COR-L47 (cell line): ENCODE results near the gene LARP4B.
"Not testable (repeated sequence)": the region's sequence is repeated elsewhere in the genome, so short reads cannot be mapped to it uniquely, and the experiment has no call there.

ENCODE experiments used
- DNase-seq: peaks from one replicate; lab custom pipeline; 2025; lab: John Stamatoyannopoulos, UW

Gene LARP4B

DNA sequence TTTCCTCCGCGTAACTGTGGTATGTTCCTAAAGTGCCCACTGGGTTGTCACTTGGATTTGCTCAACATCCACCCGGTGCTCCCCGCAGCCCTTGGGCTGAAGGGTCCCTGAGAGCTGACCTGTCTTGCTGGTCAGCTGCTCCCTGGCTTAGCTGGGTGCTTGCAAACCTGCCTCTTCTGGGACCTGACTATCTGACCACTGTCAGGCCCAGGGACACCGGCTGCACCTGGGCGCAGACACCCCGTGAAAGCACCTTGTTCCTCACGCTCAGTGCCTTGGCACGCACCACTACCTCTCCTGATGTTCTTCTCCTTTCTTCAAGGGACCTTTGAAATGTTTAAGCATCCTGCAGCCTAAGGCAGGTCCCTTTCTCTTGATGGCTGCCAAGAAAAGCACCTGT, 26.6 kb upstream of the LARP4B start:
- no peak for DNase-seq

DNA sequence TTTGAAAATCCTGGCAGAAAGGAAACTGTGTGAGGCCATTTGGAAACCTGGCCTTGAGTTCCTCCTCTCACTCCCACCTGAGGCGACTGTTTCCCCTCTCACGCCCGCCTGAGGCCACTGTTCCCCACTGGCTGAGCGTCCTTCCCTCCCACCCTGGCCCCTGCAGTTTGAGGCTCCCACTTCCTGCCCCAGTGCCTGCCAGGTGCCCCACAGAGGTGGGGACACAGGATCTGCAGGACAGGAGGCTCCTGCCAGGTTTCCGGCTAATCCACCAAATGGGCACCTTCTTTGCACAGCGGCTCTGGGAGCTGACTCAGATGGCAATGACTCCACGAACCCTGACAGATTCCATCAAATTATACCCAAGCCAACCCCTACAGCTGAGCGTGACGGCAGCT, 24.3 kb upstream of the LARP4B start:
- no peak for DNase-seq

DNA sequence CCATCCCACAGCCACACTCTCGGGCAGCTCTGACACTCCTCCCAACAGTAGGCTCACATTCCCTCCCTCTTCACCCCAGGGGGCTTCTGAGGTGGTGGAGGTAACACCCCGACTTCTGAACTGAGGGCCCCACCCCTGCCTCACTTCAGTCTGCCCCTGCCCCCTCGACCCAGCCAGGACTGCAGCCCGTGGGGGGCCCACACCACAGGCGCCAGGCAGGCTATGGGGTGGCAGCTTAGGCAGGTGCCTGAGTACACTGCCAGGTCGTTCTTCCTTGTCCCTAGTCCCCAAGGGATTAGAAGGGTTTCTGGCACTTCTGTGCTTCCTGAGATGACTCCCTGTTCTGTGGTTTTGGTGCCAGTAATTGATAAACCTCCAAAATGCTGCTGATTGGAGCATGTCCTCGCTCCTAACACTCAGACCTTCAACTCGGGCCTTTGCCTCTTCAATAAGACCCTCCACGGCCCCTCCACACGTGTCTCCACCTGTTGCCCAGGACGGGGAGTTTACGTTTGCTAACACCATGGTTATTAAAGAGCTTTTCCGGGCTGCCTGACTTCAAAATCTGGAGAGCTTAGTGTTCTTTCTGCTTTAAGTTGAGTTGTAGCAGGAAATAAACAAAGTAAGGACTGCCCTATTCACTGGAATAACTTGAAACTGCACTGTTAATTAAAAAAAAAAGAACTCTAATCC, 23.8 kb upstream of the LARP4B start:
- DNase-seq = no peak

- no peak for DNase-seq
Measured at GRCh38 chr10:954396-954795, 22.9 kb upstream of the LARP4B start.

DNA sequence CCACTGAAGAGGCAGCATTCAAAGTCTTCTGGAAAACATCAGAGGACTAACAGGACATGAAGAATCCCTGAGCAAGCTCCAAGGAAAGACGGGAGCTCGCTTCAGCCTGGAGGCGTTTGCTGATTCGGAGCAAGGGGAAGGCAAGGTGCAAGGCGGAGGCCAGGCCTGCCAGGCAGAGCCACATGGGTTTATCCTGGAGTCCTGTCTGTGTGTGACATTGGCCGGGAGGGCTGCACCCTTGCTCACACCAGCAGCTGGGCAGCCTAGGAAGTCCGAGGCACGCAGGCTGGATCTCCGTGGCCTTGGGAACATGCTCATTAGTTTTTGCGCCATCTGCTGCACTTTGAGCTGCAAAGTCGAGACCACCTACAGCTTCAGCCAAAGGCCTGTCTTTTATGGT, 22.3 kb upstream of the LARP4B start:
- DNase-seq = no peak

GRCh38 chr10:949446-949845, 17.9 kb upstream of the LARP4B start:
- DNase-seq = no peak

- DNase-seq = no peak
Measured at GRCh38 chr10:948347-948746, 16.8 kb upstream of the LARP4B start.

GRCh38 chr10:947881-948280, 16.4 kb upstream of the LARP4B start:
- DNase-seq = no peak

- DNase-seq = no peak
Measured at GRCh38 chr10:947051-947450, 15.5 kb upstream of the LARP4B start.

- no peak for DNase-seq
Measured at GRCh38 chr10:945778-946177, 14.3 kb upstream of the LARP4B start.

DNA sequence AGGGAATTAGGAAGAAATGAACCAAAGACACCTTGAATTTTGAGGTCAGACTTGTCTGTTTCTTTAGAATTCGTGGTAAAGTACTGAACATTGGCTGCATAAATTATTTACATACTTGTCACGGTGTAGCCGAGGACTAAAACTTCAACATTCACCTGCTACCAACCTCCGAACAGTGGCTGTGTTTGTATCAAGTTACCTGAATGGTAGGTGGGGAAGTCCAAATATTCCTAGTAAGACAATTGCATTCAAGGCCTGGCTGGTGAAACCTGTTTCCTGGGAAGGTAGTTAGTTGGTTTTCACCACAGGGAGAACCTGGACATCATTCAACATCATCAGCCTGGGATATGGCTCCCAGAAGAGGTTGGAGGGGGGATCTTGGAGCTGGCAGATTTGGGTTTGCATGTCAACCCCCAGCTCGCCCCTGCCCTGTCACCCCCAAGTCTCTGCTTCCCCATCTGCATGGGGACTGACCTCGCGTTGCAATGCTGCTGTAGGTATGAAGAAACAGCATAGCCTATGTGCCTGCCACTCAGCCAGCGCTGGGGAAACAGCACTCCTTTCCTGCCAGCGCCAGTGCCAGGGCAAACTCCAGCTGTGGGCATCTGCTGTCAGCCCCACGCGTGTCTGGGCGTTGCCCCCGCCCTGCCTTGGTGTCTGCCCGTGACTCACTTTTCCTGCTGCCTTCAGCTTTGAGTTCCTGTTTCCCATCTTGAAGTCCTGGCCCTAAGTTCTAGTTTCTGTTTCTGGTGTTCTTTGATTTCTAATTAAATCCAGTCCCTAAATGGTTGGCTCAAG, 12.7 kb upstream of the LARP4B start:
- no peak for DNase-seq

- no peak for DNase-seq
Measured at GRCh38 chr10:943334-944033, 12.0 kb upstream of the LARP4B start.

- no peak for DNase-seq
Measured at GRCh38 chr10:938941-939678, 7.6 kb upstream of the LARP4B start.

GRCh38 chr10:934746-935406, 3.4 kb upstream of the LARP4B start:
- no peak for DNase-seq

DNA sequence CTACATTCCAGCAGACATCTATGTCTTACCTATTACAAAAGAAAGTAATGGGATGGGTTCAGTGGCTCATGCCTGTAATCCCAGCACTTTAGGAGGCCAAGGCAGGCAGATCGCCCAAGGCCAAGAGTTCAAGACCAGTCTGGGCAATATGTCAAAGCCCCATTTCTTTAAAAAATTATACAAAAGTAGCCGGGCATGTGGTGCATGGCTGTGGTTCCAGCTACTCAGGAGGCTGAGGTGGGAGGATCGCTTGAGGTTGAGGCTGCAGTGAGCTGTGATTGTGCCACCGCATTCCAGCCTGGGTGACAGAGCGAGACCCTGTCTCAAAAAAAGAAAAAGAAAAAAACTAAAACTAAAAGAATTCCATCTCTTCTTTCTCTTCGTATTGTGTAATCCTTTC, 2.7 kb upstream of the LARP4B start:
- not testable (repeated sequence) for DNase-seq

DNA sequence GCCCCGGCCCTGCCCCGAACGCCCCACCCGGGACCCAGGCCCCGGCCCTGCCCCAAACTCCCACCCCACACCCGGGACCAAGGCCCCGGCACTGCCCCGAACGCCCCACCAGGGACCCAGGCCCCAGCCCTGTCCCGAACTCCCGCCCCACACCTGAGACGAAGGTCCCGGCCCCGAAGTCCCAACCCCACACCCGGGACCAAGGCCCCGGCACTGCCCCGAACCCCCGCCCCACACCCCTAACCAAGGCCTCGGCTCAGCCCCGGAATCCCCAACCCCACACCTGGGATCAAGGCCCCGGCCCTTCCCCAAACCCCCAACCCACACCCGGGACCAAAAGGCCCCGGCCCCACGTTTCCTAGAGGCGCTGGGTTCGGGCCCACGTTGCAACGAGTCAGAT, 1.1 kb upstream of the LARP4B start:
- no peak for DNase-seq

GRCh38 chr10:930625-931325, 730 bp downstream of the LARP4B start:
- no peak for DNase-seq

GRCh38 chr10:929960-930624, 1.4 kb downstream of the LARP4B start:
- no peak for DNase-seq

GRCh38 chr10:927131-927530, 4.4 kb downstream of the LARP4B start:
- no peak for DNase-seq

- no peak for DNase-seq
Measured at GRCh38 chr10:926075-926698, 5.3 kb downstream of the LARP4B start.
